SHP77 treated with DMSO at 0.1 percent for 48 hours (cell line): ENCODE measurements around the gene GNRH2.
"Not testable (repeated sequence)": the region's sequence is repeated elsewhere in the genome, so short reads cannot be mapped to it uniquely, and the experiment has no call there.

Experiments
- DNase-seq: peaks from one replicate; lab custom pipeline; 2025; lab: John Stamatoyannopoulos, UW

The GNRH2 gene

GRCh38 chr20:3042625-3043024, 797 bp upstream of the GNRH2 start:
- DNase-seq: no peak

GRCh38 chr20:3044336-3044965, 1.0 kb downstream of the GNRH2 start:
- no peak for DNase-seq

- peak; percentile 84 for DNase-seq
These were observed 1.8 kb downstream of the GNRH2 start for GRCh38 chr20:3045042-3045815.

GRCh38 chr20:3045816-3046676, 2.6 kb downstream of the GNRH2 start, which contains the start of gene MRPS26:
Gene MRPS26, plus strand, starts transcription at chr20:3046052. Its CDS starts 17 bp downstream, at chr20:3046069.
- peak; percentile 84 for DNase-seq

GRCh38 chr20:3046677-3047462, 3.4 kb downstream of the GNRH2 start:
- peak; percentile 13 for DNase-seq

- no peak for DNase-seq
These were observed 4.3 kb downstream of the GNRH2 start for GRCh38 chr20:3047486-3048419.

- DNase-seq: no peak
These were observed 8.1 kb downstream of the GNRH2 start for GRCh38 chr20:3051385-3052019.

GRCh38 chr20:3059489-3059888, 16.1 kb downstream of the GNRH2 start:
- no peak for DNase-seq

GRCh38 chr20:3064119-3064518, 20.7 kb downstream of the GNRH2 start:
- not testable (repeated sequence) for DNase-seq

GRCh38 chr20:3067139-3068014, 24.0 kb downstream of the GNRH2 start:
- no peak for DNase-seq

GRCh38 chr20:3068075-3068474, 24.7 kb downstream of the GNRH2 start:
- no peak for DNase-seq

- peak; percentile 60 for DNase-seq
These were observed 25.8 kb downstream of the GNRH2 start for GRCh38 chr20:3068986-3069900.

GRCh38 chr20:3070725-3071124, 27.3 kb downstream of the GNRH2 start:
- DNase-seq: no peak

- DNase-seq: no peak
These were observed 27.8 kb downstream of the GNRH2 start for GRCh38 chr20:3071266-3071609.

- DNase-seq: no peak
These were observed 28.4 kb downstream of the GNRH2 start, which contains the start of gene OXT for GRCh38 chr20:3071610-3072529. Gene OXT, plus strand, starts transcription at chr20:3071620. Its CDS starts 36 bp downstream, at chr20:3071656.

- DNase-seq: no peak
These were observed 29.3 kb downstream of the GNRH2 start for GRCh38 chr20:3072530-3073250.
